HuH-7 (cell line): ENCODE data around the gene GPR157.
"Not testable (repeated sequence)": the region's sequence is repeated elsewhere in the genome, so short reads cannot be mapped to it uniquely, and the experiment has no call there.

ENCODE experiments used
- DNase-seq: peaks from one replicate; pipeline ENCODE4 v3.0.0; 2011; ENCODE audit warnings: low spot score

GPR157 gene

GRCh38 chr1:9145714-9146113 lies 16.8 kb upstream of the GPR157 start:
- no peak for DNase-seq

- no peak for DNase-seq
Observed at GRCh38 chr1:9145021-9145668, 16.2 kb upstream of the GPR157 start.

GRCh38 chr1:9144494-9144893 lies 15.6 kb upstream of the GPR157 start:
- not testable (repeated sequence) for DNase-seq

- DNase-seq = no peak
Observed at GRCh38 chr1:9143250-9143649, 14.3 kb upstream of the GPR157 start.

- DNase-seq = no peak
Observed at GRCh38 chr1:9139930-9140329, 11.0 kb upstream of the GPR157 start.

- no peak for DNase-seq
Observed at GRCh38 chr1:9136932-9137331, 8.0 kb upstream of the GPR157 start.

- DNase-seq = no peak
Observed at GRCh38 chr1:9135073-9135836, 6.4 kb upstream of the GPR157 start.

- no peak for DNase-seq
Observed at GRCh38 chr1:9133870-9134585, 5.1 kb upstream of the GPR157 start.

GRCh38 chr1:9129266-9130041 lies 552 bp upstream of the GPR157 start:
- peak; percentile 96 for DNase-seq

GRCh38 chr1:9128166-9128519 lies 759 bp downstream of the GPR157 start:
- DNase-seq = peak; percentile 48

GRCh38 chr1:9127395-9128165 lies 1.3 kb downstream of the GPR157 start:
- DNase-seq = no peak

GRCh38 chr1:9126511-9126910 lies 2.4 kb downstream of the GPR157 start:
- no peak for DNase-seq

- DNase-seq = not testable (repeated sequence)
Observed at GRCh38 chr1:9125847-9126246, 3.1 kb downstream of the GPR157 start.

- DNase-seq = no peak
Observed at GRCh38 chr1:9125325-9125724, 3.6 kb downstream of the GPR157 start.

GRCh38 chr1:9124389-9124788 lies 4.5 kb downstream of the GPR157 start:
- DNase-seq = not testable (repeated sequence)

GRCh38 chr1:9123665-9124064 lies 5.2 kb downstream of the GPR157 start:
- DNase-seq = not testable (repeated sequence)

- no peak for DNase-seq
Observed at GRCh38 chr1:9121496-9122409, 7.1 kb downstream of the GPR157 start.

GRCh38 chr1:9120312-9120958 lies 8.5 kb downstream of the GPR157 start:
- DNase-seq = no peak

GRCh38 chr1:9119745-9120144 lies 9.2 kb downstream of the GPR157 start:
- DNase-seq = no peak

GRCh38 chr1:9118186-9118585 lies 10.7 kb downstream of the GPR157 start:
- DNase-seq = no peak
